GM10266 (cell line): ENCODE measurements around the gene GJD3.

Experiments used
- DNase-seq: peaks from one replicate; pipeline ENCODE4 v3.0.0; 2012; ENCODE audit errors: extremely low spot score
- CTCF ChIP-seq: IDR thresholded peaks from 2 replicates; pipeline ENCODE4 v1.5.1; 2012; ENCODE audit warnings: mild to moderate bottlenecking, low read depth; ENCODE audit not compliant: control insufficient read depth, insufficient read depth; ENCODE audit errors: missing control alignments

GJD3 gene

GRCh38 chr17:40345161-40345993 is 19.2 kb downstream of the GJD3 start:
- TF ChIP-seq CTCF: no peak
- no peak for DNase-seq

- no peak for TF ChIP-seq CTCF
- no peak for DNase-seq
These were observed 19.9 kb downstream of the GJD3 start for GRCh38 chr17:40344421-40345160.

GRCh38 chr17:40343219-40344119 is 21.1 kb downstream of the GJD3 start:
- DNase-seq: no peak

GRCh38 chr17:40342504-40343218 is 21.9 kb downstream of the GJD3 start:
- no peak for DNase-seq
- TF ChIP-seq CTCF: no peak

More at GRCh38 chr17:40343219-40344119, 21.1 kb downstream of the GJD3 start:
- TF ChIP-seq CTCF: no peak

- no peak for TF ChIP-seq CTCF
- no peak for DNase-seq
These were observed 22.6 kb downstream of the GJD3 start for GRCh38 chr17:40341808-40342503.
